ENCODE measurements around the gene C9.

C9 gene

GRCh38 chr5:39364367-39364766, at the start of gene C9:
C9 (minus strand) TSS chr5:39364495; CDS start chr5:39364464, 31 bp downstream.
- Histone ChIP-seq H3K27ac (ENCODE audit: low read length) (no peak within 1 kb of the TSS), H3K9ac (ENCODE audit: low read depth, low read length) (no peak within 1 kb of the TSS), H3K9me3 (ENCODE audit: insufficient read depth, low read length, severe bottlenecking) (no peaks in the 10 kb centered on the region), H3K4me1 (ENCODE audit: insufficient read depth, low read length) (no peaks in the 10 kb centered on the region), H3K4me2 (ENCODE audit: insufficient read depth, low read length) (no peak within 1 kb of the TSS), H3K79me2 (ENCODE audit: insufficient read depth, low read length) (no peaks in the 10 kb centered on the region), H3K36me3 (ENCODE audit: insufficient read depth, low read length) (no peaks in the 10 kb centered on the region), H3K27me3 (ENCODE audit: insufficient read depth, low read length, poor library complexity) (no peaks in the 10 kb centered on the region), H4K20me1 (ENCODE audit: insufficient read depth, low read length) (no peaks in the 10 kb centered on the region), H2AFZ (ENCODE audit: low read depth, low read length) (no peak within 1 kb of the TSS), H3K4me3 (ENCODE audit: low read depth in 1 of 2, low read length in 2 of 2) (no peak within 1 kb of the TSS)
- TF ChIP-seq EZH2 (IDR thresholded peaks at IDR 0.05; ENCODE audit: borderline replicate concordance, low read depth, low read length, severe bottlenecking) (no peak), CTCF (IDR thresholded peaks at IDR 0.05; ENCODE audit: borderline replicate concordance, extremely low read depth, low read length, poor library complexity, severe bottlenecking) (no peak)
- no peak for ATAC-seq (ENCODE audit: insufficient read depth, low read depth)
- no peak for DNase-seq

- no peaks in the 10 kb centered on the region for H4K20me1 ChIP-seq (ENCODE audit: insufficient read depth, low read length)
- no peak overlapping the region for H3K4me2 ChIP-seq (ENCODE audit: insufficient read depth, low read length)
These were observed 49.5 kb upstream of the C9 start for GRCh38 chr5:39413771-39414170.

GRCh38 chr5:39412721-39413394, 48.6 kb upstream of the C9 start:
- H2AFZ ChIP-seq (ENCODE audit: low read depth, low read length), result no peak overlapping the region
- no peaks in the 10 kb centered on the region for H4K20me1 ChIP-seq (ENCODE audit: insufficient read depth, low read length)
- no peaks in the 10 kb centered on the region for H3K36me3 ChIP-seq (ENCODE audit: insufficient read depth, low read length)
- no peak for DNase-seq
- H3K27ac ChIP-seq (ENCODE audit: low read length), result no peak overlapping the region
- H3K79me2 ChIP-seq (ENCODE audit: insufficient read depth, low read length), result no peaks in the 10 kb centered on the region
- H3K4me1 ChIP-seq (ENCODE audit: insufficient read depth, low read length), result no peaks in the 10 kb centered on the region
- H3K9me3 ChIP-seq (ENCODE audit: insufficient read depth, low read length, severe bottlenecking), result no peaks in the 10 kb centered on the region
- H3K4me2 ChIP-seq (ENCODE audit: insufficient read depth, low read length), result no peak overlapping the region
- TF ChIP-seq CTCF (IDR thresholded peaks at IDR 0.05; ENCODE audit: borderline replicate concordance, extremely low read depth, low read length, poor library complexity, severe bottlenecking), result no peak
- no peak for TF ChIP-seq EZH2 (IDR thresholded peaks at IDR 0.05; ENCODE audit: borderline replicate concordance, low read depth, low read length, severe bottlenecking)
- H3K4me3 ChIP-seq (ENCODE audit: low read depth in 1 of 2, low read length in 2 of 2), result no peak overlapping the region
- ATAC-seq (ENCODE audit: insufficient read depth, low read depth), result no peak
- no peak overlapping the region for H3K9ac ChIP-seq (ENCODE audit: low read depth, low read length)
- peaks cover 6% of the 10 kb centered on the region for H3K27me3 ChIP-seq (ENCODE audit: insufficient read depth, low read length, poor library complexity)

More at GRCh38 chr5:39413771-39414170, 49.5 kb upstream of the C9 start:
- H2AFZ ChIP-seq (ENCODE audit: low read depth, low read length), result no peak overlapping the region
- H3K9me3 ChIP-seq (ENCODE audit: insufficient read depth, low read length, severe bottlenecking), result no peaks in the 10 kb centered on the region
- H3K27me3 ChIP-seq (ENCODE audit: insufficient read depth, low read length, poor library complexity), result peaks cover 6% of the 10 kb centered on the region
- ATAC-seq (ENCODE audit: insufficient read depth, low read depth) (no peak), DNase-seq (no peak)
- no peaks in the 10 kb centered on the region for H3K4me1 ChIP-seq (ENCODE audit: insufficient read depth, low read length)
- no peak overlapping the region for H3K9ac ChIP-seq (ENCODE audit: low read depth, low read length)
- no peak overlapping the region for H3K4me3 ChIP-seq (ENCODE audit: low read depth in 1 of 2, low read length in 2 of 2)
- no peaks in the 10 kb centered on the region for H3K36me3 ChIP-seq (ENCODE audit: insufficient read depth, low read length)
- H3K27ac ChIP-seq (ENCODE audit: low read length), result no peak overlapping the region
- TF ChIP-seq CTCF (IDR thresholded peaks at IDR 0.05; ENCODE audit: borderline replicate concordance, extremely low read depth, low read length, poor library complexity, severe bottlenecking), result no peak
- no peak for TF ChIP-seq EZH2 (IDR thresholded peaks at IDR 0.05; ENCODE audit: borderline replicate concordance, low read depth, low read length, severe bottlenecking)
- no peaks in the 10 kb centered on the region for H3K79me2 ChIP-seq (ENCODE audit: insufficient read depth, low read length)
